Brain microvascular endothelial cell (primary cell): Measurements from ENCODE around the gene PPCS.
"Not testable (repeated sequence)": the region's sequence is repeated elsewhere in the genome, so short reads cannot be mapped to it uniquely, and the experiment has no call there.

Experiments used
- DNase-seq: peaks from one replicate; pipeline ENCODE4 v3.0.0-alpha.2; 2020
- H3K27ac ChIP-seq: fragments of 250-450 bp; sonication (Bioruptor Pico); 2 replicates; pipeline ENCODE4 v1.5.1; 2020; ENCODE audit warnings: mild to moderate bottlenecking, moderate library complexity
- H3K27me3 ChIP-seq: fragments of 250-450 bp; sonication (Bioruptor Pico); replicated peaks from 2 replicates; pipeline ENCODE4 v1.5.1; 2020; ENCODE audit warnings: mild to moderate bottlenecking
- H3K36me3 ChIP-seq: fragments of 250-450 bp; sonication (Bioruptor Pico); replicated peaks from 2 replicates; pipeline ENCODE4 v1.5.1; 2020; ENCODE audit warnings: mild to moderate bottlenecking
- H3K4me3 ChIP-seq: 2 replicates; pipeline ENCODE4 v1.5.1; 2011; ENCODE audit warnings: low read depth, mild to moderate bottlenecking, control low read depth, low read length, moderate library complexity
- in situ Hi-C: cut with HindIII; loops from 2 replicates; pipeline ENCODE4 v1.10.0; 2017; ENCODE audit warnings: low sequenced_read_pairs, low pct_ligation_motif_present
- TF ChIP-seq, protein P1 (sequence below): IDR thresholded peaks from 2 replicates; pipeline ENCODE4 v1.5.1; 2011; ENCODE audit warnings: low read depth, mild to moderate bottlenecking, moderate library complexity, low read length, control low read depth, inconsistent platforms; ENCODE audit errors: missing control alignments

PPCS gene

GRCh38 chr1:42469727-42470126 lies 13.4 kb downstream of the PPCS start:
- no peaks in the 10 kb centered on the region for H3K27me3 ChIP-seq
- in situ Hi-C loops: no loop called here
- TF ChIP-seq, protein P1, sequence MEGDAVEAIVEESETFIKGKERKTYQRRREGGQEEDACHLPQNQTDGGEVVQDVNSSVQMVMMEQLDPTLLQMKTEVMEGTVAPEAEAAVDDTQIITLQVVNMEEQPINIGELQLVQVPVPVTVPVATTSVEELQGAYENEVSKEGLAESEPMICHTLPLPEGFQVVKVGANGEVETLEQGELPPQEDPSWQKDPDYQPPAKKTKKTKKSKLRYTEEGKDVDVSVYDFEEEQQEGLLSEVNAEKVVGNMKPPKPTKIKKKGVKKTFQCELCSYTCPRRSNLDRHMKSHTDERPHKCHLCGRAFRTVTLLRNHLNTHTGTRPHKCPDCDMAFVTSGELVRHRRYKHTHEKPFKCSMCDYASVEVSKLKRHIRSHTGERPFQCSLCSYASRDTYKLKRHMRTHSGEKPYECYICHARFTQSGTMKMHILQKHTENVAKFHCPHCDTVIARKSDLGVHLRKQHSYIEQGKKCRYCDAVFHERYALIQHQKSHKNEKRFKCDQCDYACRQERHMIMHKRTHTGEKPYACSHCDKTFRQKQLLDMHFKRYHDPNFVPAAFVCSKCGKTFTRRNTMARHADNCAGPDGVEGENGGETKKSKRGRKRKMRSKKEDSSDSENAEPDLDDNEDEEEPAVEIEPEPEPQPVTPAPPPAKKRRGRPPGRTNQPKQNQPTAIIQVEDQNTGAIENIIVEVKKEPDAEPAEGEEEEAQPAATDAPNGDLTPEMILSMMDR: no peak
- no peaks in the 10 kb centered on the region for H3K36me3 ChIP-seq
- no peak for DNase-seq
- H3K4me3 ChIP-seq: no peak overlapping the region
- no peak overlapping the region for H3K27ac ChIP-seq

GRCh38 chr1:42476605-42477004 lies 20.3 kb downstream of the PPCS start:
- Histone ChIP-seq H3K4me3 (no peak overlapping the region), H3K27ac (no peak overlapping the region), H3K27me3 (no peaks in the 10 kb centered on the region), H3K36me3 (no peaks in the 10 kb centered on the region)
- in situ Hi-C loops: no loop called here
- no peak for DNase-seq
- TF ChIP-seq, protein P1: no peak

GRCh38 chr1:42477354-42477753 lies 21.0 kb downstream of the PPCS start:
- H3K36me3 ChIP-seq, in situ Hi-C loops, H3K27me3 ChIP-seq, DNase-seq, H3K4me3 ChIP-seq, H3K27ac ChIP-seq: not testable (repeated sequence)

GRCh38 chr1:42477775-42478174 lies 21.4 kb downstream of the PPCS start:
- TF ChIP-seq, protein P1: no peak
- H3K27ac ChIP-seq: no peak overlapping the region
- H3K27me3 ChIP-seq: no peaks in the 10 kb centered on the region
- H3K4me3 ChIP-seq: no peak overlapping the region
- DNase-seq: no peak
- in situ Hi-C loops: no loop called here
- no peaks in the 10 kb centered on the region for H3K36me3 ChIP-seq

- DNase-seq: peak; percentile 55
- Histone ChIP-seq H3K4me3 (no peak overlapping the region), H3K27me3 (no peaks in the 10 kb centered on the region), H3K36me3 (no peaks in the 10 kb centered on the region), H3K27ac (no peak overlapping the region)
- TF ChIP-seq, protein P1: peak; percentile 41
- in situ Hi-C loops: no loop called here
Observed at GRCh38 chr1:42479621-42480020, 23.3 kb downstream of the PPCS start.

- no peaks in the 10 kb centered on the region for H3K36me3 ChIP-seq
- no peaks in the 10 kb centered on the region for H3K27me3 ChIP-seq
- TF ChIP-seq, protein P1: no peak
- in situ Hi-C loops: no loop called here
- H3K4me3 ChIP-seq: no peak overlapping the region
- H3K27ac ChIP-seq: no peak overlapping the region
- DNase-seq: no peak
Observed at GRCh38 chr1:42480921-42481320, 24.6 kb downstream of the PPCS start.
